ENCODE data around the gene NDUFAF8.

- TF ChIP-seq CTCF (IDR thresholded peaks at IDR 0.05) (no peak), POLR2AphosphoS5 (IDR thresholded peaks at IDR 0.05) (no peak), POLR2A (IDR thresholded peaks at IDR 0.05) (no peak)
Observed at GRCh38 chr17:81236784-81237183, 2.3 kb upstream of the NDUFAF8 start.
